Stimulated activated naive CD8-positive, alpha-beta T cell treated with anti-CD3 and anti-CD28 coated beads, Interleukin-15, Interleukin-2, amounts not matched to agents 100 ng/mL and 50 ng/mL, for 24 hours (primary cell): ENCODE results near the gene TRERF1.

Experiments
- H3K27ac Mint-ChIP-seq: one replicate; pipeline ENCODE4 v1.8.0; 2021; ENCODE audit warnings: mild to moderate bottlenecking, mixed read lengths
- H3K27me3 Mint-ChIP-seq: one replicate; pipeline ENCODE4 v1.8.0; 2021; ENCODE audit warnings: mixed read lengths
- H3K36me3 Mint-ChIP-seq: one replicate; pipeline ENCODE4 v1.8.0; 2021; ENCODE audit warnings: low read depth, mixed read lengths
- H3K4me1 Mint-ChIP-seq: one replicate; pipeline ENCODE4 v1.8.0; 2021; ENCODE audit warnings: low read depth, mixed read lengths
- H3K4me3 Mint-ChIP-seq: one replicate; pipeline ENCODE4 v1.8.0; 2021; ENCODE audit warnings: mild to moderate bottlenecking, mixed read lengths
- H3K9me3 Mint-ChIP-seq: one replicate; pipeline ENCODE4 v1.8.0; 2021; ENCODE audit warnings: mixed read lengths

The TRERF1 gene

DNA sequence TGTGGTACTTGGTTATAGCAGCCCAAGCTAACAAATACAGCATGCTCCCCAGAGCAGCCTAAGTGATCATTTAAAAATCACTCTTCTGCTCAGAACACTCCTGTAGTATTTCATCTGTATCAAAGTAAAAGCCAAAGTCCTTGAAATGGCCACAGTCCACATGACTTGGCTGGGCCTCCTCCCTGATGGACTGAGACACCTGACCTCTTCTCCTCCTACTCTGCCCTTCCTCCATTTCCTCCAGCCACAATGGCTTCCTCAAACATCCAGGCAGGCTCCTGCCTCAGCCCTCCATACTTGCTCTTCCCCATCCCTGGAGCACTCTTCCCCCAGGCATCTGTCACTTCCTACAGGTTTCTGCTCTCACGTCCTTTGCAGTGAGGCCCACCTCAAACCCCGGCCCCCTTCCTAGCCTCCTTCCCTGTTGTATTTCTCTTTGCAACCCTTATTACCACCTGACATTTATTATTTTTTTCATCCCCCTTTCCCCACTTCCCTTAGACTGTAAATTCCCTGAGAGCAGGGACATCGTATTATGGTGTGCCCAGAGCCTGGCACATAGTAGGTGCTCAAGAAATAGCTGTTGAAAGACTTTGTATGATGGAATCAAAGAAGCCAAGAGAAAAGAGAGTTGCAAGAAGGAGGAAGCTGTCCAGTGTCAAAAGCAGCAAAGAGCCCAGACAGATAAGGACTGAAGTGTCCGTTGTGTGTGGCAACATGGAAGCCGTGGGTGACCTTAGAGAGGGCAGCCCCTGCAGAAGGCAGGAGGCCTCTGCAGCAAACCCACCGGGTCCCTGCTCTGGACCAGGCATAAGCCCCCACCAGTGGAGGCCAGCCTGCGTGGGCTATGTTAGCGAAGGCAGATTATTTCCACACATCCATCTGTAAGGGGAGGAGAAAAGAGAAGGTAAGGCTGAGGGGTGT, 87.5 kb downstream of the TRERF1 start:
- H3K27ac Mint-ChIP-seq = peak overlapping the region; percentile 14
- H3K9me3 Mint-ChIP-seq = no peaks in the 10 kb centered on the region
- H3K27me3 Mint-ChIP-seq = no peaks in the 10 kb centered on the region
- peaks cover 14% of the 10 kb centered on the region for H3K36me3 Mint-ChIP-seq
- no peak overlapping the region for H3K4me3 Mint-ChIP-seq
- peaks cover 49% of the 10 kb centered on the region for H3K4me1 Mint-ChIP-seq

DNA sequence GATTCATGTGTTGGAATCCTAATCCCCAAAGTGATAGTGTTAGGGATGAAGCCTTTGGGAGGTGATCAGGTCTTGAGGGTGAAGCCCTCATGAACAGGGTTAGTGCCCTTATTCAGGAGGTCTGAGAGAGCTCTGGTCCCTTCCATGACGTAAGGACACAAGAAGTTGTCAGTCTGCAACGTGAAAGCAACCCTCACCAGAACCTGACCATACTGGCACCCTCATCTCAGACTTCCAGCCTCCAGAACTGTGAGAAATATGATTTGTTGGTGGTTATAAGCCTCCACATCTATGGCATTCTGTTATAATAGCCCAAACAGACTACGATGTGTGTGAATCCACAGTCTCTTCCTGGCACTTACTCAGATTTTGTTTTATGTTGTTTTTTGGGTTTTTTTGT, 90.7 kb downstream of the TRERF1 start:
- H3K36me3 Mint-ChIP-seq = peaks cover 16% of the 10 kb centered on the region
- peak overlapping the region; percentile 8 for H3K27ac Mint-ChIP-seq
- peaks cover 37% of the 10 kb centered on the region for H3K4me1 Mint-ChIP-seq
- no peak overlapping the region for H3K4me3 Mint-ChIP-seq
- H3K9me3 Mint-ChIP-seq = no peaks in the 10 kb centered on the region
- H3K27me3 Mint-ChIP-seq = no peaks in the 10 kb centered on the region

DNA sequence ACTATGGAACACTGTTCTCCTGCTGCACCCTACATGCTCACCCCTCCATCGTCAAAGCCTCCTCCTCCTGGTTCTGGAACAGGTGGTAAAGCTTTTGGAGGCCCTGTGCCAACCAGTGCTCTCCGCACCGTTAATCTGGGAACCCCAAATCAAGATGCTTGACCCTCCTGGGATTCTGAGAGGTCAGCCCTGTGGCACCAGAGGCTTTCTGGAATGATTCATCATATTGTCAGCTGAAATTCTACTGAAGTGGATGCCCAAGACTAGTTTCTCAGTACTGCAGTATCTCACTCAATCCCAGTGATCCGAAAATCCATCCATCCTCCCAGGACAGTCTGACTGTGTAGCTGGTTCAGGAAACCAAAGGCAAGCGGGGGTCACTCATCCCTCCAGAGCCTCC, 92.7 kb downstream of the TRERF1 start:
- Mint-ChIP-seq H3K4me3 (no peak overlapping the region), H3K27ac (no peak overlapping the region), H3K4me1 (peaks cover 21% of the 10 kb centered on the region), H3K36me3 (peaks cover 18% of the 10 kb centered on the region), H3K27me3 (no peaks in the 10 kb centered on the region), H3K9me3 (no peaks in the 10 kb centered on the region)

DNA sequence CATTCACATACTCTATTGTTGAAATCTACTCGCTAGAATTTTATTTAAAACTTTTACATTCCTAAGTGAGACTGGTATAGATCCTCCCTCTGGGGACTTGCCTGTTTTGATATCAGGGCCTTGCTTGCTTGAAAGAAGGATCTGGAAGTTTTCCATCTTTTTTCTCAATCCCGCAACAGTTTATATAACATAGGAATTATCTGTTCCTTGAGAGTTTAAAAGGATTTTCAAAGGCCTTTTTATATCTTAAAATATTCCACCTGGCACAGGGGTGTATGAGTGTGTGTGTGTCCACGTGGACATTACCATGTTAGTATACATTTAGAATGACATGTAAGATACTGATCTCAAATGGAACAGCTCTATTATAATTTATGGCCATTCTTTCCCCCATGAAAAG, 96.3 kb downstream of the TRERF1 start:
- Mint-ChIP-seq H3K9me3 (no peaks in the 10 kb centered on the region), H3K4me3 (no peak overlapping the region)

DNA sequence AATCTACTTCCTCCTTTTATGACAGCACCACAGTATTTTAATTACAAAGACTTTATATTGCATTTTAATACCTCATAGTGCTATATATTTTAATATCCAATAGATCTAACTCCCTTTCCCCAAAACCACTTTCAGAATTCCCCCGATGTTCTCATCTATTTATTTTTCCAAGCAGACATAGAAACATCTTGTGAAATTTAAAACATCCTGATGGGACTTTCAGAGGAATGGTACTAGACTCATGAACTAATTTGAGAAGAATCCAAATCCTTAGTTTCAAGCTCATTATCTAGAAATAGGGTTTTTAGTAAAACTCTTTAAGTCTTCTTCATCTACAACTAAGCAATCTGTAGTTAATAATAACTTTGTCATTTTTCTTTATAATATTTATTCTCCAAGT, 97.0 kb downstream of the TRERF1 start:
- H3K36me3 Mint-ChIP-seq = peaks cover 4% of the 10 kb centered on the region
- H3K4me3 Mint-ChIP-seq = no peak overlapping the region
- H3K27me3 Mint-ChIP-seq = no peaks in the 10 kb centered on the region
- H3K9me3 Mint-ChIP-seq = no peaks in the 10 kb centered on the region
- peaks cover 19% of the 10 kb centered on the region for H3K4me1 Mint-ChIP-seq
- H3K27ac Mint-ChIP-seq = no peak overlapping the region

More for the DNA sequence above, 96.3 kb downstream of the TRERF1 start:
- Mint-ChIP-seq H3K4me1 (peaks cover 19% of the 10 kb centered on the region), H3K36me3 (peaks cover 4% of the 10 kb centered on the region), H3K27me3 (no peaks in the 10 kb centered on the region), H3K27ac (no peak overlapping the region)

DNA sequence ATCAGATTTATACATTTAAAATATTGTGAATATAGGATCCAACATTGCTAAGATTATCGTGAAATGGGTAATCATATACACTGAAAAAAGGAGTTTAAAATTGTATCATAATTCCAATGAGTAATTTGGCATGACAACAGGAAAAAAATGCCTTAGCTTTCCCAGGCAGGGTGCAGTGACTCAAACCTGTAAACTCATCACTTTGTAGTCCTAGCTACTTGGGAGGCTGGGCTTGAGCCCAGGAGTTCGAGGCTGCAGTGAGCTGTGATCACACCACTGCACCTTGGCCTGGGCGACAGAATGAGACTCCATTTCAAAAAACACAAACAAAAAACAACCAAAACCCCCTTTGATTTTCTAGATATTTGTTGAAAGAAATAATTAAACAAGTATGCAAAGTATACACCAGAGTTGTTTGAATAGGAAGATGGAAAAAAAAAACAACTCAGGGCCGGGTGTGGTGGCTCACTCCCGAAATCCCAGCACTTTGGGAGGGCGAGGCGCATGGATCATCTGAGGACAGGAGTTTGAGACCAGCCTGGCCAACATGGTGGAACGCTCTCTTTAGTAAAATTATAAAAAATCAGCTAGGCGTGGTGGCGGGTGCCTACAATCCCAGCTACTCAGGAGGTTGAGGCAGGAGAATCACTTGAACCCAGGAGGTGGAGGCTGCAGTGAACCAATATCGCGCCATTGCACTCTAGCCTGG, 98.7 kb downstream of the TRERF1 start:
- H3K4me3 Mint-ChIP-seq = no peak overlapping the region
- H3K9me3 Mint-ChIP-seq = no peaks in the 10 kb centered on the region
- H3K27me3 Mint-ChIP-seq = no peaks in the 10 kb centered on the region
- peaks cover 4% of the 10 kb centered on the region for H3K36me3 Mint-ChIP-seq
- no peak overlapping the region for H3K27ac Mint-ChIP-seq
- H3K4me1 Mint-ChIP-seq = peaks cover 8% of the 10 kb centered on the region

DNA sequence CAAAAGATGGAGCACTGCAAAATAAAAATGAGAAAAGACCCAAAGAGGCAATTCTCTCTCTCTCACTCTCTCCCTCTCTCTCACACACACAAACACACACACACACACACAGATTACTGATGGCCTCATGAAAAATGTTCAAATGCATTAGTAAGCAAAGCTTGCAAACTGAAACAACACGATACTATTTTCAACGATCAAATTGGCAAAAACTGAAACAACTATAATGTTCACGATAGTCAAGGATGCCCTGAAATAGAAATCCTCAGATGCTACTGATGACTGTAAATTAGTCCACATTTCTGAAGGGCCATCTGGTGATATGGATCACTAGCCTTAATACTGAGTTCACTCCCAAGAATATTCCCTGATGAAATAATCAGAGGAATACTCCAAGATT, 100.8 kb downstream of the TRERF1 start:
- Mint-ChIP-seq H3K4me1 (peaks cover 16% of the 10 kb centered on the region), H3K9me3 (no peaks in the 10 kb centered on the region), H3K27me3 (no peaks in the 10 kb centered on the region), H3K36me3 (peaks cover under 1% of the 10 kb centered on the region), H3K4me3 (no peak overlapping the region), H3K27ac (peak overlapping the region; percentile 55)

DNA sequence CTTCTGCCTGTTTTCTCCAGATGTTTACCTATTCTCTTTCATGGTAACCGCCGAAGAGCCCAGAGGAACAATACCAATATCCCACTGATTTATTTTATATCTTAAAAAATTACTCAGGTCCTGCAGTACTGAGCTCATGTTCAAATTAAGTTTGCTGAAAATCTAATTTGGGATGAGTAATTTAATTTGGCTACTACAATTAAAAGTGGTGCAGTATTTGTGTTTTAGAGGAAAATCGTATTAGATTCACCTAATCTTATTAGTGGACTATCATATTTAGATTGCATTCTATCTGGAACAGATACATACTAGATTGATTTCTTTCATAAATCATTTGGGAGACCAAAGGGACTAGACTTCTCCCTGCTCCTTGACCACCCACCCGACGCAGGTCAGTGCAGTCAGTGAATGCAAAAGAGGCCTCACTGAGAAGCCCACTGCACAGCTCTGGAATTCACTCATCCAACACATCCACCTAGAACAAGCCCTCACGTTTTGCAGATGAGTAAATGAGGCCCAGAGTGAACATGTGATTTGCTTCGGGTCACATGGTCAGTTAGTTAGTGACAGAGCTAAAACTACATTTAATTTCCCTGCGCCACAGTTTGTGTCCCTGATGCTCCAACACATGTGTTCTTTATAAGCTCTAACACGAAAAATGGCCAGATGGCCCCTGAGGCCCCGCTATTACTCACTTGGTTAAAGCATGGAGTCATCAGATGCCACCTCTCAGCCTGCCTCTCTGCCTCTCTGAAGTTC, 101.8 kb downstream of the TRERF1 start:
- H3K27me3 Mint-ChIP-seq = no peaks in the 10 kb centered on the region
- H3K9me3 Mint-ChIP-seq = no peaks in the 10 kb centered on the region
- peaks cover 25% of the 10 kb centered on the region for H3K4me1 Mint-ChIP-seq
- H3K27ac Mint-ChIP-seq = no peak overlapping the region
- H3K4me3 Mint-ChIP-seq = no peak overlapping the region
- no peaks in the 10 kb centered on the region for H3K36me3 Mint-ChIP-seq

DNA sequence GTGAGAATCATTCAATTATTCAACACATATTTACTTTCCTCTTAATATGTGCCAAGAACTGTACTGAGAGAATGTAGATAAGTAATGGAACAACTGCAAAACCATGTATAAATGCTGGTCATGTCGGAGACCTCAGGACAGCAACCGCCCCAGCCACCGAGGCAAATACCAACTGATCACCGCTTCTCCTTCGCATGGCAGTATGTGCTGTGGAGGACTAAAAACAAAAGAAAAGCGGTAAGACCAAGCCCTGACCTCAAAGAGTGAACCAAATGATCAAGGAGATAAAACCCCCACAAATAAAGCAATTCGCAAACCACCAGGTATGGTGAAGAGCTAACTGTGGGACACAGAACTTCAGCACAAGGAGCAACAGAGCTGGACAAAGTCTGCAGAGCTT, 104.3 kb downstream of the TRERF1 start:
- Mint-ChIP-seq H3K4me1 (peaks cover 36% of the 10 kb centered on the region), H3K4me3 (no peak overlapping the region), H3K27ac (no peak overlapping the region), H3K36me3 (no peaks in the 10 kb centered on the region), H3K27me3 (no peaks in the 10 kb centered on the region), H3K9me3 (no peaks in the 10 kb centered on the region)

DNA sequence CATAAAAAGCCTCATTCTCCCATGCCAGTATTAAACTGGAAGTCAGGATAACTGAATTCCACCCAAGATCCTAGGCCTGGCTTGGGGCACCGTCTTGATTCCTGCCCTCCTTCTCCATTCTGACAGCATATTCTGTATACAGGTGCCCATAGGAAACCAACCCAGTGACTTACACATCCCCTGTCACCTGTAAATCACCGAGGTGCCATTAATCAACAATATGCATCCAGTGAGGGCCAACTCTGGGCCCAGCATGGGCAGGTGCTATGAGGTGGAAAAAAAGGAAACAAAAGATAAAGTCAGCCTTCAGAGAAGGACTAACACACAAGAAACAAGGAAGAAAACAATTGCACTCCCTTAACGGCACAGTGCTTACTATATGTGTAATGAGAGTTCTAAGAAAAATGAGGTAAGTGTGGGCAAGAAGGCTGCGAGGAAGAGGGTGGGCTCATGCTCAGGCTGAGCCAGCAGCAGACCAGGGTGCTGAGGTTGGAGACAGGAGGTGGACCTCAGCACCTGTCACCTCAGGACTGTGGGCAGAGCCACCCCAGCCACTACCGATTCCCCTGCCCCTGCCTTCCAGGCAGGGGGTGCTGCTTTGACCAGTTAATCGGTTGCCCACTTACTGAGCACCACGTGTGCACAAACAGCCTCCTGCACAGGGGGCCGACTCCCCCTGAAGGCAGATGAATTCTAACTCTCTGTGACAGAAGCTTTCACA, 105.9 kb downstream of the TRERF1 start:
- Mint-ChIP-seq H3K36me3 (no peaks in the 10 kb centered on the region), H3K4me3 (no peak overlapping the region), H3K27me3 (no peaks in the 10 kb centered on the region), H3K4me1 (peaks cover 45% of the 10 kb centered on the region), H3K9me3 (no peaks in the 10 kb centered on the region), H3K27ac (peak overlapping the region; percentile 26)

DNA sequence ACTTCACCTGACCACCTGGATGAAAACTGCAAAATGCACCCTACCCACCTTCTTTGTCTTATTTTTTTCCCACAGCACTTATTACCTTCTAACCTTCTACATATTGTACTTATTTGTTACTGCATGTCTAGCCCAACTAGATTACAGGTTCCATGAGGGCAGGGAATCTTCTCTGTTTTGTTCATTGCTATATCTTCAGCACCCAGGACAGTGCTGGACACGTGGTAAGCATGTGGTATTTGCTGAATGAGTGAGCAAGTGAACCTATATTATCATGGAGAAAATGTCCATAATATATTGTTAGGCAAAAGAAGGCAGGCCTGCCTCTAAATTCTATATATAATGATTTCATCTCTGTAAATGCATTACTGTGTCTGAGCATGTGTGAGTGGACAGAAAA, 107.0 kb downstream of the TRERF1 start:
- Mint-ChIP-seq H3K36me3 (no peaks in the 10 kb centered on the region), H3K27me3 (no peaks in the 10 kb centered on the region), H3K4me1 (peaks cover 56% of the 10 kb centered on the region), H3K27ac (no peak overlapping the region), H3K9me3 (no peaks in the 10 kb centered on the region), H3K4me3 (no peak overlapping the region)

DNA sequence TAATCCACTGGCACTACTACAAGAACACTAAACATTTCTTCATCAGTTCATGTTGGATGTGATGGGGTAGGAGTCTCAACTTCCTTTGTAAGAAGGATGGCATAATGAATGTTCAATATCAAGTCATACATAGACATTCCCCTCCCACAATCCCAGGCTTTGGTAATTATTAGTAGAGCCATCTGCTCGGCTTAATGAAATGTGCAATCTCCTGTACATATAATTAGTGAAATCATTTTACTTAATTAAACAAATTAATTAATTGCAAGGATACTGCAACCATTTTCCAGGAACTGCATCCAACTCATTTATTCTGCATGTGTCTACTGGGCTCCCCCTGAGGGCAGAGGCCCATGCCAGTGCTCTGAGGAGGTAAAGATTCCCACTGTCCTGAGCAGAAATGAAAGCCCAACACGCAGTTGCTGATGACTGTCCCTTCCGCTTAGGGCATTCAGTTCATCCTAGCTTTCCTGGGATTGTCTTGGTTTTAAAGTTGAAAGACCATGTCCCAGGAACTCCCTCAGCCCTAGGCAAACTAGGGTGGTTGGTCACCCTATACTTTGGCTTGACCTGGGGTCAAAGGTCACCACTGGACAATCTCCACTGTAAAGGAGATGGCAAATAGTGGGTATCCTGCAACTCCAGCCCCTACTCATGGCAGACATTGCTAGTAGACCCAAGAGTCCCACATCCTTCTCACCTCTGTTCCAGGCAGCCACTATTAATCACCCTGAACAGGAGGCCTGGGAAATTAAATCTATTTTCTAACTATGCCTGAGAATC, 109.8 kb downstream of the TRERF1 start:
- H3K9me3 Mint-ChIP-seq = no peaks in the 10 kb centered on the region
- peaks cover 74% of the 10 kb centered on the region for H3K4me1 Mint-ChIP-seq
- no peaks in the 10 kb centered on the region for H3K36me3 Mint-ChIP-seq
- H3K27me3 Mint-ChIP-seq = no peaks in the 10 kb centered on the region
- H3K4me3 Mint-ChIP-seq = no peak overlapping the region
- no peak overlapping the region for H3K27ac Mint-ChIP-seq

DNA sequence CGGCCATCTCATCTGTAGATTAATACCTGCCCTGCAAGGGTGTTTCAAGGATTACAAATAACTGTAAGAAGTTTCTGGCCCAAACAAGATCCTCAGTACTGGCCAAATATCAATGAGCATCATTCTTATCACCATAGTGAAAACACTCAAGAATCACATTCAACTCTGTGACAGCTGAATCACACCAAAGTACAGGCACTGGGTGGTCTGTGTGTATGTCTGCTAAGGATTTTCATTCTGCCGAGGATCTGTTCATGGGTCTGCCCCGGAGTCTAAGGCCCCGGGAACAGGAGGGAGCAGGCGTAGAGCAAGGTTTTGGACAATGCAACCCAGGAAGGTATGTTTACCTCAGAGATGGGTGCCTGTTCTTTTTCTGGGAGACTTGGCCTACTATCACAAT, 110.5 kb downstream of the TRERF1 start:
- Mint-ChIP-seq H3K36me3 (no peaks in the 10 kb centered on the region), H3K27ac (no peak overlapping the region), H3K4me3 (no peak overlapping the region), H3K9me3 (no peaks in the 10 kb centered on the region), H3K4me1 (peaks cover 68% of the 10 kb centered on the region), H3K27me3 (no peaks in the 10 kb centered on the region)

DNA sequence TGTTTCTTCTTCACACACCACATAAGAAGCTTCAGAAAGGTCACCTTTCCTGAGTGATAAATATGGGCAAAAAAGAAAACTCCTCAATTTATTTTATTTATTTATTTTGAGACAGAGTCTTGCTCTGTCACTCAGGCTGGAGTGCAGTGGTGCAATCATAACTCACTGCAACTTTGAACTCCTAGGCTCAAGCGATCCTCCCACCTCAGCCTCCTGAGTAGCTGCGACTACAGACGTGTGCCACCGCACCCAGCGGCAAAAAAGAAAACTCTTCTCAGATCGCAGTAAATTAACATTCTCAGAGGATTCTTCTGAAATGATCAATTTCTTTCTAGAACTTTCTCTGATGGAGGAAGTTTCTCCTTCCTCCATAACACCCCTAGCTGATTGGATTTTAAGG, 111.2 kb downstream of the TRERF1 start:
- Mint-ChIP-seq H3K36me3 (no peaks in the 10 kb centered on the region), H3K4me1 (peaks cover 61% of the 10 kb centered on the region), H3K27me3 (no peaks in the 10 kb centered on the region), H3K9me3 (no peaks in the 10 kb centered on the region), H3K4me3 (no peak overlapping the region), H3K27ac (no peak overlapping the region)
